PC-3 (cell line): Measurements from ENCODE around the gene RTN4RL1. TPM values are rescaled to one million over a fixed set of nuclear protein-coding genes. Genes with fewer than 3 reads are reported as not detected.

Source experiments
- ATAC-seq: fragments of 200-7000 bp; cut with Tn5 transposase; 2 replicates; pipeline ENCODE4 v1.9.1; 2020; ENCODE audit warnings: mild to moderate bottlenecking, moderate library complexity
- BruUV-seq: library from RNA; stranded (reverse); fragments of 400-500 nt; replicated peaks from 2 replicates; lab custom pipeline; 2021; lab: Mats Ljungman, UMichigan
- CTCF ChIA-PET: fragments of 300-600 bp; sonication (Branson Sonifier 250); formaldehyde crosslinking; loops from one replicate; lab custom pipeline; 2022; ENCODE audit warnings: antibody characterized with exemption; lab: Charles Lee
- POLR2A ChIA-PET: fragments of 300-600 bp; sonication (Branson Sonifier 250); formaldehyde crosslinking; loops from one replicate; lab custom pipeline; 2022; ENCODE audit warnings: antibody characterized with exemption; ENCODE audit not compliant: unreplicated experiment; lab: Charles Lee
- DNase-seq: peaks from one replicate; pipeline ENCODE4 v3.0.0-alpha.2; 2015
- H2AFZ ChIP-seq: fragments of 300-600 bp; sonication (generic); 2 replicates; pipeline ENCODE4 v1.6.0; 2016; ENCODE audit warnings: antibody characterized with exemption, low read length
- H3F3A ChIP-seq: fragments of 300-600 bp; sonication (generic); one replicate; pipeline ENCODE4 v1.6.0; 2017; ENCODE audit warnings: antibody characterized with exemption, low read length, control low read depth, mild to moderate bottlenecking; ENCODE audit not compliant: unreplicated experiment
- H3K27ac ChIP-seq: fragments of 300-600 bp; sonication (generic); 2 replicates; pipeline ENCODE4 v1.5.1; 2016; ENCODE audit warnings: mild to moderate bottlenecking, low read length
- H3K27me3 ChIP-seq: fragments of 300-600 bp; sonication (generic); 2 replicates; pipeline ENCODE4 v1.6.1; 2016; ENCODE audit warnings: low read length, mixed read lengths
- H3K36me3 ChIP-seq: fragments of 300-600 bp; sonication (generic); 2 replicates; pipeline ENCODE4 v1.6.1; 2016; ENCODE audit warnings: low read depth, mixed run types, low read length, mixed read lengths
- H3K4me1 ChIP-seq: fragments of 300-600 bp; sonication (generic); 2 replicates; pipeline ENCODE4 v1.5.1; 2016; ENCODE audit warnings: low read length; ENCODE audit not compliant: insufficient read depth
- H3K4me2 ChIP-seq: fragments of 300-600 bp; sonication (generic); 2 replicates; pipeline ENCODE4 v1.6.0; 2016; ENCODE audit warnings: low read length
- H3K4me3 ChIP-seq: fragments of 300-600 bp; sonication (generic); 2 replicates; pipeline ENCODE4 v1.5.1; 2016; ENCODE audit warnings: mild to moderate bottlenecking, low read length, mixed read lengths
- H3K79me2 ChIP-seq: fragments of 300-600 bp; sonication (generic); 2 replicates; pipeline ENCODE4 v1.6.1; 2017; ENCODE audit warnings: low read length, mixed read lengths
- H3K9ac ChIP-seq: fragments of 300-600 bp; sonication (generic); 2 replicates; pipeline ENCODE4 v1.6.0; 2016; ENCODE audit warnings: mild to moderate bottlenecking, low read length
- H3K9me2 ChIP-seq: fragments of 300-600 bp; sonication (generic); replicated peaks from 2 replicates; pipeline ENCODE4 v1.6.1; 2016; ENCODE audit warnings: mixed run types, low read length, mixed read lengths
- H3K9me3 ChIP-seq: fragments of 300-600 bp; sonication (generic); 2 replicates; pipeline ENCODE4 v1.6.1; 2016; ENCODE audit warnings: low read length, mixed read lengths
- H4K20me1 ChIP-seq: fragments of 300-600 bp; sonication (generic); 2 replicates; pipeline ENCODE4 v1.6.1; 2016; ENCODE audit warnings: low read length, mixed read lengths
- CTCF ChIP-seq: fragments of 300-600 bp; sonication (generic); conservative IDR thresholded peaks from 2 replicates; pipeline ENCODE4 v1.5.1; 2017; ENCODE audit warnings: antibody characterized with exemption, low read depth, mild to moderate bottlenecking, low read length
- EZH2 ChIP-seq: fragments of 300-600 bp; sonication (generic); IDR thresholded peaks from one replicate; pipeline ENCODE4 v1.6.1; 2017; ENCODE audit warnings: antibody characterized with exemption, mild to moderate bottlenecking, low read length; ENCODE audit not compliant: unreplicated experiment
- EZH2phosphoT487 ChIP-seq: fragments of 300-600 bp; sonication (generic); IDR thresholded peaks from 2 replicates; pipeline ENCODE4 v1.6.1; 2018; ENCODE audit warnings: mild to moderate bottlenecking, antibody characterized with exemption, low read length, borderline replicate concordance
- intact Hi-C: fragments of 100-400 bp; cut with micrococcal nuclease; formaldehyde crosslinking; loops from 2 replicates; pipeline ENCODE4 v1.9.0; 2023
- total RNA-seq: library from RNA; depleted of rRNA; stranded (reverse); fragments of >200 nt; gene quantifications from 2 replicates; pipeline ENCODE4 v1.2.3, GENCODE V29; 2014

Gene RTN4RL1
- total RNA-seq, 1 experiment from 2014 or later: 6.9 TPM

- H2AFZ ChIP-seq: no peak overlapping the region
- BruUV-seq: no TSS peak
- H3K9me2 ChIP-seq: no peaks in the 10 kb centered on the region
- H3K79me2 ChIP-seq: no peaks in the 10 kb centered on the region
- H3K27ac ChIP-seq: no peak overlapping the region
- POLR2A ChIA-PET: no interaction called here
- no peak for DNase-seq
- no peaks in the 10 kb centered on the region for H4K20me1 ChIP-seq
- no peak for ATAC-seq
- TF ChIP-seq EZH2phosphoT487: no peak
- TF ChIP-seq CTCF: no peak
- TF ChIP-seq EZH2: no peak
- H3K36me3 ChIP-seq: no peaks in the 10 kb centered on the region
- H3K9ac ChIP-seq: no peak overlapping the region
- H3K27me3 ChIP-seq: no peaks in the 10 kb centered on the region
- H3K4me1 ChIP-seq: 0 out of 2 replicates have a peak, but pooled peaks cover under 1% of the 10 kb centered on the region
- no peaks in the 10 kb centered on the region for H3K9me3 ChIP-seq
- CTCF ChIA-PET: no interaction called here
- intact Hi-C loops: no loop called here
- no peaks in the 10 kb centered on the region for H3F3A ChIP-seq
- no peak overlapping the region for H3K4me3 ChIP-seq
- no peak overlapping the region for H3K4me2 ChIP-seq
Measured at GRCh38 chr17:1976000-1976682, 49.0 kb downstream of the RTN4RL1 start.

- Histone ChIP-seq H2AFZ (no peak overlapping the region), H3K36me3 (no peaks in the 10 kb centered on the region), H4K20me1 (no peaks in the 10 kb centered on the region), H3K9me3 (no peaks in the 10 kb centered on the region), H3K4me3 (no peak overlapping the region), H3F3A (no peaks in the 10 kb centered on the region), H3K4me2 (no peak overlapping the region), H3K79me2 (no peaks in the 10 kb centered on the region), H3K27me3 (no peaks in the 10 kb centered on the region), H3K9me2 (no peaks in the 10 kb centered on the region), H3K4me1 (no peaks in the 10 kb centered on the region), H3K9ac (no peak overlapping the region), H3K27ac (no peak overlapping the region)
- ChIA-PET POLR2A (no interaction called here), CTCF (no interaction called here)
- BruUV-seq: no TSS peak
- no peak for TF ChIP-seq EZH2phosphoT487
- no peak for TF ChIP-seq EZH2
- no peak for TF ChIP-seq CTCF
- no peak for ATAC-seq
- intact Hi-C loops: no loop called here
- no peak for DNase-seq
Measured at GRCh38 chr17:1975573-1975972, 49.6 kb downstream of the RTN4RL1 start.

DNA sequence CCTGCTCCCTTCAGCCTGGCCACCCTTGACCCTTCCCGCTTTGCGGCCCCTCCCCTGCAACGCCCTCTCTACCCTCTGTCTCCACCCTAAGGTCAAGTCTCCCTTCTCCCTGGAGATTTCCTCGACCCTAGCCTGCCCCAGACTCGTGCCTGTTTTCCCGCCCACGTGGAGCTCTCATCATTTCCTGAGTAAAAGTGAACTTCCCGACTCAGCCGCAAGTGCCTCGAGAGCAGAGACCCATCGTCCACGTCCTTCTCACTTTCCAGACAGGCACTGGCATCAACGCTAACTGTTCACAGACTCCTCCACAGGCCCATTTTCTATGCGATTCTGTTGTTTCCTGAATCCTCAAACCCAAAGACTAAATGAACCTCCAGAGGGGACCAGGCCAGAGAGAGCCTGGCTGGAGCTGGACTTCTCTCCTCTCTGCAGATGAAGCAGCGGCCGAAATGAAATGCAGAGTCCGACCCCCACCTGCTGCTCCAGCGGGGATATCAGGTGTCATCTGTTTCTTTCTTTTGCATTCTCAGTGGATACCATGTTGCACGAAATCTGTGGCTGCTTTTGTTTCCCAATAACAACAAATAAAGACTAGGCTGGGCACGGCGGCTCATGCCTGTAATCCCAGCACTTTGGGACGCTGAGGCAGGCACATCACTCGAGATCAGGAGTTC lies 52.5 kb downstream of the RTN4RL1 start:
- no TSS peak for BruUV-seq
- no peak for DNase-seq
- H4K20me1 ChIP-seq: no peaks in the 10 kb centered on the region
- intact Hi-C loops: no loop called here
- H3K9ac ChIP-seq: no peak overlapping the region
- H3K4me1 ChIP-seq: no peaks in the 10 kb centered on the region
- H3K79me2 ChIP-seq: no peaks in the 10 kb centered on the region
- H2AFZ ChIP-seq: no peak overlapping the region
- no peaks in the 10 kb centered on the region for H3K27me3 ChIP-seq
- H3K27ac ChIP-seq: no peak overlapping the region
- no peaks in the 10 kb centered on the region for H3K9me3 ChIP-seq
- H3K4me3 ChIP-seq: no peak overlapping the region
- H3F3A ChIP-seq: no peaks in the 10 kb centered on the region
- no peak for TF ChIP-seq EZH2
- TF ChIP-seq CTCF: no peak
- no peak for TF ChIP-seq EZH2phosphoT487
- H3K9me2 ChIP-seq: no peaks in the 10 kb centered on the region
- ATAC-seq: no peak
- H3K36me3 ChIP-seq: no peaks in the 10 kb centered on the region
- ChIA-PET POLR2A (no interaction called here), CTCF (no interaction called here)
- H3K4me2 ChIP-seq: no peak overlapping the region
